ENCODE data around the gene UBE2D1.

- TF ChIP-seq POLR2AphosphoS5 (IDR thresholded peaks at IDR 0.05) (no peak), CTCF (IDR thresholded peaks at IDR 0.05) (no peak)
Measured at GRCh38 chr10:58300676-58301075, 34.1 kb upstream of the UBE2D1 start.

All from transverse colon (tissue), 4 donors.